ENCODE data around the gene GP2.

GP2 gene

DNA sequence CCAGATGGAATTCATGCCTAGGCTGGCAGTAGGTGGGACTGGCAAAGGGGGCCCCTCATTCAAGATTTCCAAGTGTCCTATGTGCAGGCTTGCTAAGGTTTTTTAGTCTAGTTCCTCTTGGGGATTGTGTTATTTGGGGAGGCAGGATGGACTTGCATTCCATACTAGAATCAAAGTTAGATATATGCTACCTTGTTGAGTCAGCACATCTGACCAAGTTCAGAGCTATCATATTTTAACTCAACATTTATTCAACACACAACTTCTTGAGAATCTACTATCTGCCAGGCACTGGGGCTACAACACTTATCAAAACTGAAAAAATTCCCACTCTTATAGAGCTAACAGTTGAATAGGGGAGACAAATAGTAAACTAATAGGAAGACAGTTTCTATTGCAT is 6.7 kb downstream of the GP2 start:
- no peak for TF ChIP-seq YY1 (IDR thresholded peaks at IDR 0.05; ENCODE audit: low read depth)
- no peak for TF ChIP-seq ZBTB7A (IDR thresholded peaks at IDR 0.05; ENCODE audit: low read depth)
- TF ChIP-seq CEBPB (IDR thresholded peaks at IDR 0.05), result no peak
- no peak for TF ChIP-seq RAD21 (IDR thresholded peaks at IDR 0.05; ENCODE audit: low read depth)

DNA sequence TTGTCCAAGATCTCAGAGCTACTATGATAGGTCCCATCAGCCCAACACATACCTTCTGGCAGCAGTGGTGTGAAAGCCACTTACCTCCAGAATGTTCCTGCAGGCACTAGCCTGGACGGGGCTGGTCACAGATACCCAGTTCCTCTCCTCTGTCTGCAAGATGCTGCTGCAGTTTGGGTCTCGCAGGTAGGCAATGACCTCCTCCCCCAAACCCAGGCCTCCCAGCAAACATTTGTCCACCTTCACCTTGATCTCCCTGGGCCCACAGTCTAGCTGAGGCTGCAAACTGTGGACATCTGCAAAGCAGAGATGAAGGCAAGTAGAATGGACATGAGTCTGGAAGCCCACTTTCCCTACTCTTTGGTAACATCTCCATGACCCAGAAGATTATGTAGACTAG is 7.1 kb downstream of the GP2 start:
- TF ChIP-seq, protein P1, sequence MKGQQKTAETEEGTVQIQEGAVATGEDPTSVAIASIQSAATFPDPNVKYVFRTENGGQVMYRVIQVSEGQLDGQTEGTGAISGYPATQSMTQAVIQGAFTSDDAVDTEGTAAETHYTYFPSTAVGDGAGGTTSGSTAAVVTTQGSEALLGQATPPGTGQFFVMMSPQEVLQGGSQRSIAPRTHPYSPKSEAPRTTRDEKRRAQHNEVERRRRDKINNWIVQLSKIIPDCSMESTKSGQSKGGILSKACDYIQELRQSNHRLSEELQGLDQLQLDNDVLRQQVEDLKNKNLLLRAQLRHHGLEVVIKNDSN (IDR thresholded peaks at IDR 0.05), result no peak
- TF ChIP-seq CEBPB (IDR thresholded peaks at IDR 0.05), result no peak
- no peak for TF ChIP-seq EGR1 (IDR thresholded peaks at IDR 0.05)
- TF ChIP-seq NFIC (IDR thresholded peaks at IDR 0.05), result no peak
- TF ChIP-seq ZBTB7A (IDR thresholded peaks at IDR 0.05; ENCODE audit: low read depth), result no peak
- no peak for TF ChIP-seq FOXM1 (IDR thresholded peaks at IDR 0.05; ENCODE audit: borderline replicate concordance, low read depth)
- TF ChIP-seq, protein P2, sequence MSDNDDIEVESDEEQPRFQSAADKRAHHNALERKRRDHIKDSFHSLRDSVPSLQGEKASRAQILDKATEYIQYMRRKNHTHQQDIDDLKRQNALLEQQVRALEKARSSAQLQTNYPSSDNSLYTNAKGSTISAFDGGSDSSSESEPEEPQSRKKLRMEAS (IDR thresholded peaks at IDR 0.05), result no peak
- no peak for TF ChIP-seq TEAD4 (IDR thresholded peaks at IDR 0.05)
- TF ChIP-seq TCF12 (IDR thresholded peaks at IDR 0.05; ENCODE audit: low read depth), result no peak
- no peak for TF ChIP-seq CREB1 (IDR thresholded peaks at IDR 0.05; ENCODE audit: low read depth)
- TF ChIP-seq RAD21 (IDR thresholded peaks at IDR 0.05; ENCODE audit: low read depth), result no peak
- TF ChIP-seq YY1 (IDR thresholded peaks at IDR 0.05; ENCODE audit: low read depth), result no peak
- TF ChIP-seq, protein P3, sequence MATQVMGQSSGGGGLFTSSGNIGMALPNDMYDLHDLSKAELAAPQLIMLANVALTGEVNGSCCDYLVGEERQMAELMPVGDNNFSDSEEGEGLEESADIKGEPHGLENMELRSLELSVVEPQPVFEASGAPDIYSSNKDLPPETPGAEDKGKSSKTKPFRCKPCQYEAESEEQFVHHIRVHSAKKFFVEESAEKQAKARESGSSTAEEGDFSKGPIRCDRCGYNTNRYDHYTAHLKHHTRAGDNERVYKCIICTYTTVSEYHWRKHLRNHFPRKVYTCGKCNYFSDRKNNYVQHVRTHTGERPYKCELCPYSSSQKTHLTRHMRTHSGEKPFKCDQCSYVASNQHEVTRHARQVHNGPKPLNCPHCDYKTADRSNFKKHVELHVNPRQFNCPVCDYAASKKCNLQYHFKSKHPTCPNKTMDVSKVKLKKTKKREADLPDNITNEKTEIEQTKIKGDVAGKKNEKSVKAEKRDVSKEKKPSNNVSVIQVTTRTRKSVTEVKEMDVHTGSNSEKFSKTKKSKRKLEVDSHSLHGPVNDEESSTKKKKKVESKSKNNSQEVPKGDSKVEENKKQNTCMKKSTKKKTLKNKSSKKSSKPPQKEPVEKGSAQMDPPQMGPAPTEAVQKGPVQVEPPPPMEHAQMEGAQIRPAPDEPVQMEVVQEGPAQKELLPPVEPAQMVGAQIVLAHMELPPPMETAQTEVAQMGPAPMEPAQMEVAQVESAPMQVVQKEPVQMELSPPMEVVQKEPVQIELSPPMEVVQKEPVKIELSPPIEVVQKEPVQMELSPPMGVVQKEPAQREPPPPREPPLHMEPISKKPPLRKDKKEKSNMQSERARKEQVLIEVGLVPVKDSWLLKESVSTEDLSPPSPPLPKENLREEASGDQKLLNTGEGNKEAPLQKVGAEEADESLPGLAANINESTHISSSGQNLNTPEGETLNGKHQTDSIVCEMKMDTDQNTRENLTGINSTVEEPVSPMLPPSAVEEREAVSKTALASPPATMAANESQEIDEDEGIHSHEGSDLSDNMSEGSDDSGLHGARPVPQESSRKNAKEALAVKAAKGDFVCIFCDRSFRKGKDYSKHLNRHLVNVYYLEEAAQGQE (IDR thresholded peaks at IDR 0.05; ENCODE audit: low read depth), result no peak
- TF ChIP-seq EP300 (IDR thresholded peaks at IDR 0.05; ENCODE audit: borderline replicate concordance), result no peak
- TF ChIP-seq TAF1 (IDR thresholded peaks at IDR 0.05; ENCODE audit: low read depth), result no peak

DNA sequence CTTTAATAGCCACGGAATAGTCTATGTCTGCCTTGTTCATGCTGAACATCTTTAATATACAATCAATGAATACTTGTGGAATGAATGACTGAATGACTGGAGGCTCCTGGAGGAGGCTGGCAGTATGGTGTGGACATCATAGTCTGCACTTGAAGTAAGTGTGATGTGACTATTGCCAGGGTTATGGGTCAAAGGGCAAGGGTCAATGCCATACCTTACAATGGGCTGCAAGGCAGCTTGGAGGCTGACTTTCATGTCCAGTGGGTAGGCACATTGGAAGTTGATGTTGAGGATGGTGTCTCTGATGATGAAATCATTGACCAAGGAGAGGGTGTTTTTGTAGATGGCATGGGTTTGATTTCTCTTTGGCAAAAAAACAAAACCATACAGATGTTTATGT is 7.9 kb downstream of the GP2 start:
- TF ChIP-seq RAD21 (IDR thresholded peaks at IDR 0.05; ENCODE audit: low read depth) (no peak), CREB1 (IDR thresholded peaks at IDR 0.05; ENCODE audit: low read depth) (no peak), EGR1 (IDR thresholded peaks at IDR 0.05) (no peak), FOXM1 (IDR thresholded peaks at IDR 0.05; ENCODE audit: borderline replicate concordance, low read depth) (no peak), TAF1 (IDR thresholded peaks at IDR 0.05; ENCODE audit: low read depth) (no peak), TEAD4 (IDR thresholded peaks at IDR 0.05) (no peak), TCF12 (IDR thresholded peaks at IDR 0.05; ENCODE audit: low read depth) (no peak), YY1 (IDR thresholded peaks at IDR 0.05; ENCODE audit: low read depth) (no peak), NFIC (IDR thresholded peaks at IDR 0.05) (no peak), EP300 (IDR thresholded peaks at IDR 0.05; ENCODE audit: borderline replicate concordance) (no peak), ZBTB7A (IDR thresholded peaks at IDR 0.05; ENCODE audit: low read depth) (no peak), CEBPB (IDR thresholded peaks at IDR 0.05) (no peak)
- TF ChIP-seq, protein P2 (IDR thresholded peaks at IDR 0.05), result no peak
- TF ChIP-seq, protein P3 (IDR thresholded peaks at IDR 0.05; ENCODE audit: low read depth), result no peak
- TF ChIP-seq, protein P1 (IDR thresholded peaks at IDR 0.05), result no peak

DNA sequence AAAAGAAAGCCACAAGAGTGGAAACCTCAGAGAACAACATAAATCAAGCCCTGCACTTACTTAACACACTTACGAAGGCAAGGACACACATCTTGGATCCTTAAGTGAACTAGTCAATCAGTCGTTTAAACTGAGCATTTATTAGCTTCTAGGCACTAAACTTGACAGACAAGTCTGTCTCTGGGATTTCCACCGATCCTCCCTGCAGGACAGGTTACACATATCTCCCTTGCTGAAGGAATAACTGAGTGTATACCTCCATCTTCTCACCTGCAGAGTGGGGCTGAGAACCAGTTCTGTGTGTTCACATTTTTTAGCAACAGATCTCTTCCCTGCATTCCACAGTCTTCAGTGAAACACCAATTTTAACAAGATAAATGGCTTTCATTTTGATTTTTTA is 8.9 kb downstream of the GP2 start:
- TF ChIP-seq RAD21 (IDR thresholded peaks at IDR 0.05; ENCODE audit: low read depth), result no peak
- TF ChIP-seq ZBTB7A (IDR thresholded peaks at IDR 0.05; ENCODE audit: low read depth), result no peak
- TF ChIP-seq EGR1 (IDR thresholded peaks at IDR 0.05), result no peak
- TF ChIP-seq, protein P1 (IDR thresholded peaks at IDR 0.05), result no peak
- no peak for TF ChIP-seq CREB1 (IDR thresholded peaks at IDR 0.05; ENCODE audit: low read depth)
- TF ChIP-seq TCF12 (IDR thresholded peaks at IDR 0.05; ENCODE audit: low read depth), result no peak
- no peak for TF ChIP-seq EP300 (IDR thresholded peaks at IDR 0.05; ENCODE audit: borderline replicate concordance)
- no peak for TF ChIP-seq TEAD4 (IDR thresholded peaks at IDR 0.05)

DNA sequence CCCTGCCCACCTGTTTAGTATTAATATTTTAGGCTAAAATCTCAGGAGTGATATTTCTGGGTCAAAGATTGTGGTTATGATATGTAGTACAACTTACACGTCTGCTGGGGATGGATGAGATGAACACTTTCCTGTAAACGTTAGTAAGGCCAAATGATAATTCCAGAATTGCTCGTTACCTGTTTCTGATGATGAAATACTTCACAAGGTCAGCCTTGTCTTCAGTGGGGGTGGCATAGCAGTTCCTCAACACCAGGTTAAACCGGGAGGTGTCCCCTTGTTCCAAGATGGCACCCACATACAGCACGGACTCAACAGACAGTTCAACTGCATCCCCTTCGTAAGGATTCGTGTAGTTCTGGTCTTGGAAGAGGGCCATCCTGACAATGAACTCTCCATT is 9.3 kb downstream of the GP2 start:
- TF ChIP-seq, protein P2 (IDR thresholded peaks at IDR 0.05), result no peak
- TF ChIP-seq EGR1 (IDR thresholded peaks at IDR 0.05) (no peak), CREB1 (IDR thresholded peaks at IDR 0.05; ENCODE audit: low read depth) (no peak), CEBPB (IDR thresholded peaks at IDR 0.05) (no peak), TAF1 (IDR thresholded peaks at IDR 0.05; ENCODE audit: low read depth) (no peak), RAD21 (IDR thresholded peaks at IDR 0.05; ENCODE audit: low read depth) (no peak), FOXM1 (IDR thresholded peaks at IDR 0.05; ENCODE audit: borderline replicate concordance, low read depth) (no peak), TCF12 (IDR thresholded peaks at IDR 0.05; ENCODE audit: low read depth) (no peak), YY1 (IDR thresholded peaks at IDR 0.05; ENCODE audit: low read depth) (no peak)

Measured in Ishikawa (cell line).